GM23338 (cell line): ENCODE data around the gene PCGF6. TPM values are rescaled to one million over a fixed set of nuclear protein-coding genes. Genes with fewer than 3 reads are reported as not detected.
"Not testable (repeated sequence)": the region's sequence is repeated elsewhere in the genome, so short reads cannot be mapped to it uniquely, and the experiment has no call there.

Experiments
- ATAC-seq: fragments of 200-7000 bp; cut with Tn5 transposase; 3 replicates; pipeline ENCODE4 v1.9.1; 2020
- DNase-seq: peaks from one replicate; pipeline ENCODE4 v3.0.0-alpha.2; 2015; ENCODE audit warnings: low spot score
- H2AFZ ChIP-seq: fragments of 200-600 bp; sonication (generic); 2 replicates; pipeline ENCODE4 v1.8.0; 2016; ENCODE audit warnings: antibody characterized with exemption, mild to moderate bottlenecking, moderate library complexity
- H3F3A ChIP-seq: fragments of 200-600 bp; sonication (generic); replicated peaks from 2 replicates; pipeline ENCODE4 v1.8.0; 2017; ENCODE audit warnings: antibody characterized with exemption, mixed run types, low read depth
- H3K27ac ChIP-seq: fragments of 200-600 bp; sonication (generic); 2 replicates; pipeline ENCODE4 v1.6.1; 2016; ENCODE audit warnings: low read depth
- H3K27me3 ChIP-seq: fragments of 200-600 bp; sonication (generic); 2 replicates; pipeline ENCODE4 v1.8.0; 2016; ENCODE audit warnings: mild to moderate bottlenecking, mixed run types, moderate library complexity; ENCODE audit not compliant: insufficient read depth
- H3K36me3 ChIP-seq: fragments of 200-600 bp; sonication (generic); 2 replicates; pipeline ENCODE4 v1.8.0; 2016; ENCODE audit warnings: mild to moderate bottlenecking; ENCODE audit not compliant: insufficient read depth
- H3K4me1 ChIP-seq: fragments of 200-600 bp; sonication (generic); 2 replicates; pipeline ENCODE4 v1.8.0; 2016; ENCODE audit warnings: mild to moderate bottlenecking, moderate library complexity; ENCODE audit not compliant: insufficient read depth
- H3K4me2 ChIP-seq: fragments of 200-600 bp; sonication (generic); 2 replicates; pipeline ENCODE4 v1.7.1; 2017; ENCODE audit warnings: mixed run types
- H3K4me3 ChIP-seq: fragments of 200-600 bp; sonication (generic); 2 replicates; pipeline ENCODE4 v1.6.1; 2016; ENCODE audit warnings: mixed run types
- H3K79me2 ChIP-seq: fragments of 200-600 bp; sonication (generic); replicated peaks from 2 replicates; pipeline ENCODE4 v1.8.0; 2017; ENCODE audit warnings: mild to moderate bottlenecking; ENCODE audit not compliant: insufficient read depth
- H3K9me2 ChIP-seq: fragments of 200-600 bp; sonication (generic); 2 replicates; pipeline ENCODE4 v1.8.0; 2017; ENCODE audit not compliant: insufficient read depth
- H4K20me1 ChIP-seq: fragments of 200-600 bp; sonication (generic); replicated peaks from 2 replicates; pipeline ENCODE4 v1.8.0; 2017; ENCODE audit warnings: mild to moderate bottlenecking; ENCODE audit not compliant: insufficient read depth
- H3K27ac Mint-ChIP-seq: 2 replicates; pipeline ENCODE4 v1.8.0; 2020; ENCODE audit warnings: inconsistent platforms, mild to moderate bottlenecking, moderate library complexity, mixed read lengths
- H3K27me3 Mint-ChIP-seq: 3 replicates; pipeline ENCODE4 v1.8.0; 2022; ENCODE audit warnings: low read depth, mild to moderate bottlenecking, moderate library complexity, mixed read lengths, inconsistent platforms; ENCODE audit not compliant: insufficient read depth, poor library complexity
- H3K36me3 Mint-ChIP-seq: 3 replicates; pipeline ENCODE4 v1.8.0; 2021; ENCODE audit warnings: low read depth, mild to moderate bottlenecking, inconsistent platforms, moderate library complexity, mixed read lengths
- H3K4me1 Mint-ChIP-seq: 3 replicates; pipeline ENCODE4 v1.8.0; 2020; ENCODE audit warnings: mild to moderate bottlenecking, inconsistent platforms, mixed read lengths
- H3K4me3 Mint-ChIP-seq: 3 replicates; pipeline ENCODE4 v1.8.0; 2021; ENCODE audit warnings: moderate library complexity, mild to moderate bottlenecking, inconsistent platforms, mixed read lengths
- H3K9me3 Mint-ChIP-seq: 3 replicates; pipeline ENCODE4 v1.8.0; 2020; ENCODE audit warnings: moderate library complexity, mild to moderate bottlenecking, inconsistent platforms, mixed read lengths
- CTCF ChIP-seq, 2 experiments: fragments of 200-600 bp in 1 of 2; sonication (generic) in 1 of 2; conservative IDR thresholded peaks; 2 replicates each; pipeline versions ENCODE4 v1.5.1 to v1.6.1; 2016 to 2017; ENCODE audit warnings: antibody characterized with exemption in 2 of 2, low read depth in 2 of 2, mild to moderate bottlenecking in 2 of 2, moderate library complexity in 1 of 2
- ETS1 ChIP-seq: IDR thresholded peaks from 2 replicates; pipeline ENCODE4 v1.6.1; 2016; ENCODE audit warnings: antibody characterized with exemption
- EZH2 ChIP-seq: fragments of 200-600 bp; sonication (generic); IDR thresholded peaks from one replicate; pipeline ENCODE4 v1.8.0; 2017; ENCODE audit warnings: antibody characterized with exemption, mild to moderate bottlenecking, low read depth; ENCODE audit not compliant: unreplicated experiment
- EZH2phosphoT487 ChIP-seq: fragments of 200-600 bp; sonication (generic); IDR thresholded peaks from one replicate; pipeline ENCODE4 v1.8.1; 2018; ENCODE audit warnings: antibody characterized with exemption; ENCODE audit not compliant: unreplicated experiment
- POLR2AphosphoS5 ChIP-seq: IDR thresholded peaks from 2 replicates; pipeline ENCODE4 v1.6.1; 2016; ENCODE audit warnings: antibody characterized with exemption, low read depth
- STAT1 ChIP-seq: IDR thresholded peaks from one replicate; pipeline ENCODE4 v1.6.1; 2016; ENCODE audit warnings: antibody characterized with exemption; ENCODE audit not compliant: unreplicated experiment
- ZNF331 ChIP-seq: fragments of 250-450 bp; sonication (Bioruptor Pico); IDR thresholded peaks from 2 replicates; pipeline ENCODE4 v1.5.0; 2020; ENCODE audit warnings: low read depth, mild to moderate bottlenecking, moderate library complexity
- ZNF462 ChIP-seq: fragments of 250-450 bp; sonication (Bioruptor Pico); IDR thresholded peaks from 2 replicates; pipeline ENCODE4 v1.5.0; 2020; ENCODE audit warnings: mild to moderate bottlenecking, moderate library complexity
- polyA plus RNA-seq: library from polyadenylated mRNA; unstranded; fragments of >200 nt; fragmentation: Nextera tagmentation; extraction: Ambion mirVana; gene quantifications from 2 replicates; pipeline ENCODE4 v1.2.1, GENCODE V29; 2016
- total RNA-seq: library from RNA; depleted of rRNA; stranded (reverse); fragments of >200 nt; shearing (Covaris generic); gene quantifications from 2 replicates; pipeline ENCODE4 v1.2.3, GENCODE V29; 2014

PCGF6 gene
- total and polyA plus RNA-seq, 2 experiments from 2014 or later, result 14.0 to 22.3 TPM

GRCh38 chr10:103367379-103367781, 16.4 kb upstream of the PCGF6 start:
- Histone ChIP-seq H2AFZ (peak overlapping the region; percentile 0; the same call in 1 of the 2 replicates), H3K4me3 (peak overlapping the region; percentile 85), H4K20me1 (peaks cover 11% of the 10 kb centered on the region), H3K27ac (peak overlapping the region; percentile 5; the same call in 1 of the 2 replicates), H3K4me2 (peak overlapping the region; percentile 10), H3K9me2 (no peaks in the 10 kb centered on the region), H3K27me3 (no peaks in the 10 kb centered on the region), H3F3A (0 out of 2 replicates have a peak, but pooled peaks cover 2% of the 10 kb centered on the region), H3K36me3 (no peaks in the 10 kb centered on the region), H3K4me1 (no peaks in the 10 kb centered on the region; the same call in 1 of the 2 replicates), H3K79me2 (peaks cover 25% of the 10 kb centered on the region)
- DNase-seq (no peak), ATAC-seq (no peak)
- TF ChIP-seq STAT1 (no peak), EZH2 (no peak), ZNF331 (no peak), EZH2phosphoT487 (no peak), CTCF (conservative IDR thresholded peaks at IDR 0.05; ENCODE audit: low read depth in 2 of 2) (no peak), ETS1 (no peak), POLR2AphosphoS5 (no peak), ZNF462 (no peak)
- Mint-ChIP-seq H3K9me3 (peaks cover 5% of the 10 kb centered on the region; the same call in 2 of the 3 replicates), H3K36me3 (no peaks in the 10 kb centered on the region), H3K27me3 (no peaks in the 10 kb centered on the region), H3K27ac (0 out of 2 replicates have a peak overlapping the region, but pooled peaks have one; percentile 38), H3K4me1 (peaks cover 2% of the 10 kb centered on the region; the same call in 2 of the 3 replicates), H3K4me3 (peak overlapping the region; percentile 85)

- not testable (repeated sequence) for H3K9me2 ChIP-seq, H3F3A ChIP-seq, H3K4me3 ChIP-seq, H3K36me3 Mint-ChIP-seq, H4K20me1 ChIP-seq, ATAC-seq, H3K9me3 Mint-ChIP-seq, H3K4me2 ChIP-seq, H3K27ac ChIP-seq, H3K4me3 Mint-ChIP-seq, H3K79me2 ChIP-seq, H3K4me1 Mint-ChIP-seq, H3K27ac Mint-ChIP-seq, H3K27me3 Mint-ChIP-seq, H3K4me1 ChIP-seq, H3K27me3 ChIP-seq, H3K36me3 ChIP-seq, H2AFZ ChIP-seq
- DNase-seq, result peak; percentile 11
Observed at GRCh38 chr10:103360791-103361190, 9.9 kb upstream of the PCGF6 start.

GRCh38 chr10:103359493-103359892, 8.6 kb upstream of the PCGF6 start:
- H2AFZ ChIP-seq, H3K36me3 ChIP-seq, H3K4me1 ChIP-seq, H3K27ac Mint-ChIP-seq, H3K4me3 ChIP-seq, H3K27me3 Mint-ChIP-seq, H3K9me2 ChIP-seq, H3K27ac ChIP-seq, H3K4me3 Mint-ChIP-seq, H3K79me2 ChIP-seq, DNase-seq, H3F3A ChIP-seq, ATAC-seq, H4K20me1 ChIP-seq, H3K4me2 ChIP-seq, H3K36me3 Mint-ChIP-seq, H3K4me1 Mint-ChIP-seq, H3K9me3 Mint-ChIP-seq, H3K27me3 ChIP-seq: not testable (repeated sequence)
